ENCODE results near the gene DUSP16. TPM values are rescaled to one million over a fixed set of nuclear protein-coding genes. Genes with fewer than 3 reads are reported as not detected.

The DUSP16 gene
- total RNA-seq, 5 donors from 2014 or later (not counting 1 experiment from before 2014, with no cell fraction given), result 44.6 to 72.3 (median 61.0) TPM

- no CpG with 5 or more reads among the region's 1 CpG for WGBS (ENCODE audit: insufficient coverage)
Measured at GRCh38 chr12:12546314-12546772, 16.3 kb downstream of the DUSP16 start.

GRCh38 chr12:12543959-12544358 lies 18.7 kb downstream of the DUSP16 start:
- no peaks in the 10 kb centered on the region for H3K9me3 Mint-ChIP-seq
- WGBS (ENCODE audit: insufficient coverage), result 86% methylated on average over 1 of the region's 2 CpGs
- ChIA-PET POLR2A (interaction anchor here (0.7 to 1.1 kb wide), 5 partner anchors 11 to 232 kb away, joined by 3 to 12 read pairs (median 4); no protein-coding TSS in a partner anchor), CTCF (interaction anchor here in 1 of 2 donors (0.5 to 1.3 kb wide), 4 partner anchors 17 to 193 kb away, joined by 3 read pairs; no protein-coding TSS in a partner anchor)
- H3K4me3 Mint-ChIP-seq, result no peak overlapping the region
- no peak for DNase-seq
- H3K27ac Mint-ChIP-seq, result peak overlapping the region in 1 of 2 donors; percentile 35
- no peak for ATAC-seq (replicated peaks in 1 of 4)
- H3K36me3 Mint-ChIP-seq, result peaks cover 18% of the 10 kb centered on the region
- no peaks in the 10 kb centered on the region for H3K27me3 ChIP-seq (replicated peaks in 1 of 2; ENCODE audit: control insufficient read depth in 2 of 2, extremely low read depth in 1 of 2, insufficient read depth in 2 of 2, low read length in 1 of 2)
- peaks cover 7 to 11% of the 10 kb centered on the region in 2 experiments for H3K4me1 ChIP-seq (ENCODE audit: control insufficient read depth in 1 of 2, extremely low read depth in 1 of 2, insufficient read depth in 2 of 2, low read length in 2 of 2)
- H3K9me3 ChIP-seq, result no peaks in the 10 kb centered on the region
- no peak overlapping the region for H3K4me3 ChIP-seq (ENCODE audit: control insufficient read depth in 1 of 2, extremely low read depth in 1 of 2, low read length in 1 of 2)
- no peak overlapping the region for H3K27ac ChIP-seq (ENCODE audit: low read length)
- H3K36me3 ChIP-seq (ENCODE audit: control insufficient read depth in 2 of 2, extremely low read depth in 1 of 2, insufficient read depth in 1 of 2, low read length in 1 of 2), result no peaks in the 10 kb centered on the region
- peaks cover 31 to 52% (median 52%) of the 10 kb centered on the region in 3 donors for H3K4me1 Mint-ChIP-seq
- H3K27me3 Mint-ChIP-seq, result no peaks in the 10 kb centered on the region

More at GRCh38 chr12:12546314-12546772, 16.3 kb downstream of the DUSP16 start:
- POLR2A ChIA-PET, result interaction anchor here in 1 of 2 donors (0.7 kb wide), 1 partner anchor 124 kb away, joined by 3 read pairs; no protein-coding TSS in a partner anchor
- CTCF ChIA-PET, result interaction anchor here in 1 of 2 donors (1.3 kb wide), 1 partner anchor 27 kb away, joined by 4 read pairs; no protein-coding TSS in a partner anchor
- DNase-seq (no peak), ATAC-seq (replicated peaks in 1 of 4) (no peak)
- Mint-ChIP-seq H3K27me3 (no peaks in the 10 kb centered on the region), H3K9me3 (no peaks in the 10 kb centered on the region), H3K36me3 (peaks cover 27% of the 10 kb centered on the region), H3K4me3 (no peak overlapping the region), H3K4me1 (peaks cover 19 to 59% (median 54%) of the 10 kb centered on the region in 3 donors), H3K27ac (no peak overlapping the region)
- Histone ChIP-seq H3K27me3 (replicated peaks in 1 of 2; ENCODE audit: control insufficient read depth in 2 of 2, extremely low read depth in 1 of 2, insufficient read depth in 2 of 2, low read length in 1 of 2) (no peaks in the 10 kb centered on the region), H3K4me3 (ENCODE audit: control insufficient read depth in 1 of 2, extremely low read depth in 1 of 2, low read length in 1 of 2) (no peak overlapping the region), H3K36me3 (ENCODE audit: control insufficient read depth in 2 of 2, extremely low read depth in 1 of 2, insufficient read depth in 1 of 2, low read length in 1 of 2) (no peaks in the 10 kb centered on the region), H3K9me3 (no peaks in the 10 kb centered on the region), H3K4me1 (ENCODE audit: control insufficient read depth in 1 of 2, extremely low read depth in 1 of 2, insufficient read depth in 2 of 2, low read length in 2 of 2) (peaks cover under 1 to 3% of the 10 kb centered on the region in 2 experiments), H3K27ac (ENCODE audit: low read length) (no peak overlapping the region)

GRCh38 chr12:12542964-12543363 lies 19.7 kb downstream of the DUSP16 start:
- H3K9me3 Mint-ChIP-seq, result no peaks in the 10 kb centered on the region
- H3K4me3 Mint-ChIP-seq, result no peak overlapping the region
- no peak for DNase-seq
- Histone ChIP-seq H3K27me3 (replicated peaks in 1 of 2; ENCODE audit: control insufficient read depth in 2 of 2, extremely low read depth in 1 of 2, insufficient read depth in 2 of 2, low read length in 1 of 2) (no peaks in the 10 kb centered on the region), H3K4me1 (ENCODE audit: control insufficient read depth in 1 of 2, extremely low read depth in 1 of 2, insufficient read depth in 2 of 2, low read length in 2 of 2) (peaks cover 7 to 9% of the 10 kb centered on the region in 2 experiments), H3K9me3 (no peaks in the 10 kb centered on the region), H3K36me3 (ENCODE audit: control insufficient read depth in 2 of 2, extremely low read depth in 1 of 2, insufficient read depth in 1 of 2, low read length in 1 of 2) (no peaks in the 10 kb centered on the region), H3K4me3 (ENCODE audit: control insufficient read depth in 1 of 2, extremely low read depth in 1 of 2, low read length in 1 of 2) (no peak overlapping the region), H3K27ac (ENCODE audit: low read length) (no peak overlapping the region)
- peaks cover 16% of the 10 kb centered on the region for H3K36me3 Mint-ChIP-seq
- 85% methylated on average over 4 of the region's 4 CpGs for WGBS (ENCODE audit: insufficient coverage)
- ChIA-PET POLR2A (interaction anchor here in 1 of 2 donors (0.6 kb wide), 1 partner anchor 30 kb away, joined by 3 read pairs; no protein-coding TSS in a partner anchor), CTCF (no interaction called here)
- H3K27me3 Mint-ChIP-seq, result no peaks in the 10 kb centered on the region
- ATAC-seq (replicated peaks in 1 of 4), result no peak
- H3K27ac Mint-ChIP-seq, result no peak overlapping the region
- peaks cover 28 to 56% (median 51%) of the 10 kb centered on the region in 3 donors for H3K4me1 Mint-ChIP-seq

- ChIA-PET CTCF (no interaction called here), POLR2A (no interaction called here)
- no peaks in the 10 kb centered on the region for H3K9me3 ChIP-seq
Measured at GRCh38 chr12:12542286-12542685, 20.4 kb downstream of the DUSP16 start.

GRCh38 chr12:12541782-12542181 lies 20.9 kb downstream of the DUSP16 start:
- Histone ChIP-seq H3K27ac (ENCODE audit: low read length) (no peak overlapping the region), H3K27me3 (replicated peaks in 1 of 2; ENCODE audit: control insufficient read depth in 2 of 2, extremely low read depth in 1 of 2, insufficient read depth in 2 of 2, low read length in 1 of 2) (no peaks in the 10 kb centered on the region), H3K36me3 (ENCODE audit: control insufficient read depth in 2 of 2, extremely low read depth in 1 of 2, insufficient read depth in 1 of 2, low read length in 1 of 2) (no peaks in the 10 kb centered on the region), H3K4me1 (ENCODE audit: control insufficient read depth in 1 of 2, extremely low read depth in 1 of 2, insufficient read depth in 2 of 2, low read length in 2 of 2) (peaks cover 7 to 9% of the 10 kb centered on the region in 2 experiments), H3K4me3 (ENCODE audit: control insufficient read depth in 1 of 2, extremely low read depth in 1 of 2, low read length in 1 of 2) (no peak overlapping the region), H3K9me3 (no peaks in the 10 kb centered on the region)
- Mint-ChIP-seq H3K4me1 (peaks cover 21 to 53% (median 50%) of the 10 kb centered on the region in 3 donors), H3K27ac (no peak overlapping the region), H3K27me3 (no peaks in the 10 kb centered on the region), H3K9me3 (no peaks in the 10 kb centered on the region), H3K36me3 (peaks cover 17% of the 10 kb centered on the region), H3K4me3 (no peak overlapping the region)
- WGBS (ENCODE audit: insufficient coverage), result no CpG with 5 or more reads among the region's 4 CpGs
- ChIA-PET POLR2A (interaction anchor here in 1 of 2 donors (0.6 to 1.0 kb wide), 2 partner anchors 23 to 157 kb away, joined by 3 to 5 read pairs; no protein-coding TSS in a partner anchor), CTCF (no interaction called here)
- no peak for ATAC-seq (replicated peaks in 1 of 4)
- DNase-seq, result no peak

More at GRCh38 chr12:12542286-12542685, 20.4 kb downstream of the DUSP16 start:
- Mint-ChIP-seq H3K9me3 (no peaks in the 10 kb centered on the region), H3K36me3 (peaks cover 17% of the 10 kb centered on the region), H3K4me3 (no peak overlapping the region), H3K4me1 (peaks cover 21 to 53% (median 50%) of the 10 kb centered on the region in 3 donors), H3K27me3 (no peaks in the 10 kb centered on the region), H3K27ac (peak overlapping the region in 1 of 2 donors; percentile 11)
- no CpG with 5 or more reads among the region's 5 CpGs for WGBS (ENCODE audit: insufficient coverage)
- Histone ChIP-seq H3K4me3 (ENCODE audit: control insufficient read depth in 1 of 2, extremely low read depth in 1 of 2, low read length in 1 of 2) (no peak overlapping the region), H3K27ac (ENCODE audit: low read length) (no peak overlapping the region), H3K27me3 (replicated peaks in 1 of 2; ENCODE audit: control insufficient read depth in 2 of 2, extremely low read depth in 1 of 2, insufficient read depth in 2 of 2, low read length in 1 of 2) (no peaks in the 10 kb centered on the region), H3K36me3 (ENCODE audit: control insufficient read depth in 2 of 2, extremely low read depth in 1 of 2, insufficient read depth in 1 of 2, low read length in 1 of 2) (no peaks in the 10 kb centered on the region), H3K4me1 (ENCODE audit: control insufficient read depth in 1 of 2, extremely low read depth in 1 of 2, insufficient read depth in 2 of 2, low read length in 2 of 2) (peaks cover 7 to 9% of the 10 kb centered on the region in 2 experiments)
- no peak for DNase-seq
- ATAC-seq (replicated peaks in 1 of 4), result no peak

GRCh38 chr12:12540261-12541013 lies 22.2 kb downstream of the DUSP16 start:
- Mint-ChIP-seq H3K27ac (peak overlapping the region; percentile 63 to 68), H3K27me3 (no peaks in the 10 kb centered on the region), H3K4me3 (peak overlapping the region in 1 of 3 donors; percentile 9), H3K9me3 (no peaks in the 10 kb centered on the region), H3K36me3 (peaks cover 12% of the 10 kb centered on the region), H3K4me1 (peaks cover 21 to 53% (median 48%) of the 10 kb centered on the region in 3 donors)
- H3K27ac ChIP-seq (ENCODE audit: low read length), result no peak overlapping the region
- peak in 1 of 35 experiments; percentile 18 for DNase-seq
- POLR2A ChIA-PET, result interaction anchor here (0.5 to 0.6 kb wide), 3 partner anchors 20 to 150 kb away, joined by 3 read pairs; no protein-coding TSS in a partner anchor
- H3K36me3 ChIP-seq (ENCODE audit: control insufficient read depth in 2 of 2, extremely low read depth in 1 of 2, insufficient read depth in 1 of 2, low read length in 1 of 2), result no peaks in the 10 kb centered on the region
- H3K4me1 ChIP-seq (ENCODE audit: control insufficient read depth in 1 of 2, extremely low read depth in 1 of 2, insufficient read depth in 2 of 2, low read length in 2 of 2), result peaks cover 7 to 9% of the 10 kb centered on the region in 2 experiments
- no peaks in the 10 kb centered on the region for H3K27me3 ChIP-seq (replicated peaks in 1 of 2; ENCODE audit: control insufficient read depth in 2 of 2, extremely low read depth in 1 of 2, insufficient read depth in 2 of 2, low read length in 1 of 2)
- H3K4me3 ChIP-seq (ENCODE audit: control insufficient read depth in 1 of 2, extremely low read depth in 1 of 2, low read length in 1 of 2), result no peak overlapping the region
- CTCF ChIA-PET, result no interaction called here
- ATAC-seq (replicated peaks in 1 of 4), result peak in 2 of 4 experiments; percentile 47 to 55
- WGBS (ENCODE audit: insufficient coverage), result 50% methylated on average over 2 of the region's 5 CpGs
- no peaks in the 10 kb centered on the region for H3K9me3 ChIP-seq
